ENCODE measurements around the gene MSL3B.

MSL3B gene

GRCh38 chr2:233847248-233847898 lies 20.8 kb downstream of the MSL3B start:
- Histone ChIP-seq H4K20me1 (ENCODE audit: insufficient read depth) (no peaks in the 10 kb centered on the region), H3K9me2 (ENCODE audit: insufficient read depth, low read length) (no peaks in the 10 kb centered on the region), H3K4me3 (ENCODE audit: low read length) (no peak overlapping the region), H3K27ac (ENCODE audit: low read length) (no peak overlapping the region), H3K9me3 (ENCODE audit: low read length) (no peaks in the 10 kb centered on the region), H3K36me3 (ENCODE audit: insufficient read depth, low read length) (no peaks in the 10 kb centered on the region), H3K4me2 (ENCODE audit: low read length) (no peak overlapping the region), H3K79me2 (replicated peaks; ENCODE audit: insufficient read depth, low read length) (peaks cover 14% of the 10 kb centered on the region), H3K27me3 (ENCODE audit: insufficient read depth, low read depth, low read length) (no peaks in the 10 kb centered on the region), H3K9ac (ENCODE audit: low read length) (no peak overlapping the region), H3F3A (ENCODE audit: insufficient read depth, low read length, poor library complexity, severe bottlenecking) (no peaks in the 10 kb centered on the region), H2AFZ (ENCODE audit: low read depth, low read length) (no peak overlapping the region)
- TF ChIP-seq RAD21 (conservative IDR thresholded peaks at IDR 0.05) (no peak), EP300 (conservative IDR thresholded peaks at IDR 0.05; ENCODE audit: poor library complexity, severe bottlenecking) (no peak), CTCF (IDR thresholded peaks at IDR 0.05; ENCODE audit: poor library complexity, severe bottlenecking) (no peak), POLR2AphosphoS5 (IDR thresholded peaks at IDR 0.05) (no peak), EZH2 (IDR thresholded peaks at IDR 0.05; ENCODE audit: borderline replicate concordance, insufficient read depth, low read length, poor library complexity, severe bottlenecking) (no peak), TAF1 (IDR thresholded peaks at IDR 0.05; ENCODE audit: low read depth) (no peak), SMC3 (conservative IDR thresholded peaks at IDR 0.05; ENCODE audit: poor library complexity) (no peak), REST (IDR thresholded peaks at IDR 0.05; ENCODE audit: borderline replicate concordance) (no peak), MXI1 (conservative IDR thresholded peaks at IDR 0.05; ENCODE audit: poor library complexity, severe bottlenecking) (no peak)

- no peak overlapping the region for H3K9ac ChIP-seq (ENCODE audit: low read length)
- peaks cover 7% of the 10 kb centered on the region for H3K79me2 ChIP-seq (replicated peaks; ENCODE audit: insufficient read depth, low read length)
- no peaks in the 10 kb centered on the region for H3F3A ChIP-seq (ENCODE audit: insufficient read depth, low read length, poor library complexity, severe bottlenecking)
- no peak overlapping the region for H2AFZ ChIP-seq (ENCODE audit: low read depth, low read length)
- no peaks in the 10 kb centered on the region for H3K9me2 ChIP-seq (ENCODE audit: insufficient read depth, low read length)
- H4K20me1 ChIP-seq (ENCODE audit: insufficient read depth): no peaks in the 10 kb centered on the region
- H3K27me3 ChIP-seq (ENCODE audit: insufficient read depth, low read depth, low read length): no peaks in the 10 kb centered on the region
- no peaks in the 10 kb centered on the region for H3K9me3 ChIP-seq (ENCODE audit: low read length)
- H3K4me2 ChIP-seq (ENCODE audit: low read length): no peak overlapping the region
- TF ChIP-seq TAF1 (IDR thresholded peaks at IDR 0.05; ENCODE audit: low read depth) (no peak), MXI1 (conservative IDR thresholded peaks at IDR 0.05; ENCODE audit: poor library complexity, severe bottlenecking) (no peak), CTCF (IDR thresholded peaks at IDR 0.05; ENCODE audit: poor library complexity, severe bottlenecking) (no peak), RAD21 (conservative IDR thresholded peaks at IDR 0.05) (no peak), EP300 (conservative IDR thresholded peaks at IDR 0.05; ENCODE audit: poor library complexity, severe bottlenecking) (no peak), EZH2 (IDR thresholded peaks at IDR 0.05; ENCODE audit: borderline replicate concordance, insufficient read depth, low read length, poor library complexity, severe bottlenecking) (no peak), REST (IDR thresholded peaks at IDR 0.05; ENCODE audit: borderline replicate concordance) (no peak), SMC3 (conservative IDR thresholded peaks at IDR 0.05; ENCODE audit: poor library complexity) (no peak), POLR2AphosphoS5 (IDR thresholded peaks at IDR 0.05) (no peak)
- H3K36me3 ChIP-seq (ENCODE audit: insufficient read depth, low read length): no peaks in the 10 kb centered on the region
- no peak overlapping the region for H3K27ac ChIP-seq (ENCODE audit: low read length)
- no peak overlapping the region for H3K4me3 ChIP-seq (ENCODE audit: low read length)
Measured at GRCh38 chr2:233846387-233847247, 21.6 kb downstream of the MSL3B start.
